Skeletal muscle tissue (tissue), 4 donors: ENCODE measurements around the gene HNRNPA3. TPM values are rescaled to one million over a fixed set of nuclear protein-coding genes. Genes with fewer than 3 reads are reported as not detected.
"Not testable (repeated sequence)": the region's sequence is repeated elsewhere in the genome, so short reads cannot be mapped to it uniquely, and the experiment has no call there.

Experiments
- H3K27ac ChIP-seq: one replicate; pipeline ENCODE4 v1.7.0; 2013; ENCODE audit warnings: mild to moderate bottlenecking, low read depth, low read length, inconsistent platforms
- H3K27me3 ChIP-seq, 3 donors: one replicate each; pipeline ENCODE4 v1.7.0; 2013; ENCODE audit warnings: low read length in 3 of 3; ENCODE audit not compliant: control insufficient read depth in 3 of 3, insufficient read depth in 3 of 3
- H3K36me3 ChIP-seq, 3 donors: one replicate each; pipeline ENCODE4 v1.7.0; 2013; ENCODE audit warnings: low read length in 3 of 3; ENCODE audit not compliant: control insufficient read depth in 3 of 3, insufficient read depth in 3 of 3
- H3K4me1 ChIP-seq, 3 donors: one replicate each; pipeline ENCODE4 v1.7.0; 2013; ENCODE audit warnings: low read length in 3 of 3, mild to moderate bottlenecking in 3 of 3; ENCODE audit not compliant: control insufficient read depth in 3 of 3, insufficient read depth in 3 of 3
- H3K4me3 ChIP-seq, 3 donors: one replicate each; pipeline ENCODE4 v1.7.0; 2013; ENCODE audit warnings: low read length in 3 of 3
- H3K9ac ChIP-seq, 3 donors: one replicate each; pipeline ENCODE4 v1.7.0; 2013; ENCODE audit warnings: low read length in 3 of 3, mild to moderate bottlenecking in 3 of 3, moderate library complexity in 2 of 3, low read depth in 1 of 3
- H3K9me3 ChIP-seq, 3 donors: one replicate each; pipeline ENCODE4 v1.7.0; 2013; ENCODE audit warnings: low read length in 3 of 3; ENCODE audit not compliant: control insufficient read depth in 3 of 3
- total RNA-seq: library from RNA; depleted of rRNA; stranded (reverse); fragments of >200 nt; gene quantifications from one replicate; pipeline ENCODE4 v1.2.3, GENCODE V29; 2014
- donor health status: Osteomylitis.

HNRNPA3 gene
- total RNA-seq, 1 donor from 2014 or later, result 49.1 TPM

DNA sequence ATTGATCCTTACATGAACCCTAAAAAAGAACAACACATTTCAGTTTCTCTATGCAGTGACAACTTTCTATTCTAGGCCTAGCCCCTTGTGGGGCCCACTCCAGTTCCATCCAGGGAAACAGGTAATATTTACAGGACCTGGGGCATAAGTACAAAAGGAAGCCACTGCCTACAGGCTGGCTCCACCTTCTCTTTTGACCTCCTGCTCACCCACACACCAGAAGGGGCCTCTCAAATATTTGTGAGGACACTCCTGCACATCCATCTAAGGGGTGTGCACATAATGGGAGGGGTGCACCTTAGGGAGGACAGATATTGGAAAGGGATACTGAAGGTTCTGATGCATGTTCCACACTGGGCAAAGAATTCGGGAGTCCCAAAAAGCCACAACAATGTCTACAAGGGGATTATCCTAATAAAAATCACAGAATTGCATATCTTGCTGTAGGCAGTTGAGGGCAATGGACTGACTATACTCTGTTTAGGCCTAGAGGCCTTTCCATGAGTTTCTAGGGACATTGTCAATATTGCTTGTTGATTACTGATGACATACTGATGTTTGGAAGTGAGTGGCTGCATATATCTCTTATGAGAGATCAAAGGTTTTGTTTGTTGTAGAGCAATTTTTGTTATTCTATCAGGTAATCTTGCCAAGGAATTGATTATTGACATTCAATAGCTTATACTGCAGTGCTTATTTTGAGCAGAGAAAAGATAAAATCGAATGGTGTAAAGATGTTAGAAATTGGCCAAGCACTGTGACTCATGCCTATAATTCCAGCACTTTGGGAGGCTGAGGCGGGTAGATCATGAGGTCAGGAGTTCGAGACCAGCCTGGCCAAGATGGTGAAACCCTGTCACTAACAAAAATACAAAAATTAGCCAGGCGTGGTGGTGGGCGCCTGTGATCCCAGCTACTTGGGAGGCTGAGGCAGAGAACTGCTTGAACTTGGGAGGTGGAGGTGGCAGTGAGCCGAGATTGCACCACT lies 23.8 kb upstream of the HNRNPA3 start:
- Histone ChIP-seq H3K27me3 (no peaks in the 10 kb centered on the region), H3K4me1 (peaks cover 0 to 5% (median 0%) of the 10 kb centered on the region in 3 donors), H3K9me3 (no peaks in the 10 kb centered on the region), H3K36me3 (no peaks in the 10 kb centered on the region), H3K4me3 (no peak overlapping the region), H3K27ac (no peak overlapping the region), H3K9ac (no peak overlapping the region)

DNA sequence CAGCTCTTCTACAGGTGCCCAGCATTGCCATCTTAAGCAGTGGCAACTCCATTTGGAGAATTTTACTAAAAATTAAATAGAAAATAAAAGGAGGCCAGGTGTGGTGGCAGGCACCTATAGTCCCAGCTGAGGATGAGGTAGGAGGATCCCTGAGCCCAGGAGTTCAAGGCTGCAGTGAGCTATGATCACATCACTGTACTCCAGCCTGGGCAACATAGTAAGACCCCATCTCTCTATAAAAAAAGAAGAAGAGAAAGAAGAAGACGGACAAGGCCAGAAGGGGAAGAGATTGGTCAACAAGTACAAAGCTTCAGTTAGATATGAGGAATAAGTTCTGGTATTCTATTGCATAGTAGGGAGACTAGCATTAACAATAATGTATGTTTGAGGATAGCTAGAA lies 21.7 kb upstream of the HNRNPA3 start:
- H3K4me1 ChIP-seq, result peaks cover 0 to 5% (median 0%) of the 10 kb centered on the region in 3 donors
- no peak overlapping the region for H3K4me3 ChIP-seq
- no peaks in the 10 kb centered on the region for H3K36me3 ChIP-seq
- H3K27me3 ChIP-seq, result no peaks in the 10 kb centered on the region
- H3K9me3 ChIP-seq, result no peaks in the 10 kb centered on the region
- no peak overlapping the region for H3K9ac ChIP-seq
- no peak overlapping the region for H3K27ac ChIP-seq

DNA sequence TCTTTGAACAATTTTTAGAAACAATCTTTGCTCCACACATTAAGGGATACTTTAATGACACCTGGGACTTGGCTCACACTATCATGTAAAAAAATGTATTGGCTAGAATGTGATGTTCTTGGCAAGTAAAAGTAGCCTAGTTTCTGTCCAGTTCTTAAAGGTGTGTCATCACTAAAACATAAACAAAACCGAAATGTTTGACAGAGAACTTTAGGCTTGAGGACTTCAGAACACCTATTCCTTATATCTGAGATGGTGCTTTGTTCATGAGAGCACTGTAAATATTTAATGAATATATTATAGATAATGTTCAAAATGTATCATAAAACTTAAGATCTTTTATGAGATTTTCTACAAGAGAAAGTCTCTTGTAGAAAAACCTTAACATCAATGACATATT lies 19.8 kb upstream of the HNRNPA3 start:
- no peak overlapping the region for H3K9ac ChIP-seq
- no peak overlapping the region for H3K27ac ChIP-seq
- no peaks in the 10 kb centered on the region for H3K27me3 ChIP-seq
- H3K9me3 ChIP-seq, result no peaks in the 10 kb centered on the region
- no peaks in the 10 kb centered on the region for H3K36me3 ChIP-seq
- peaks cover 0 to 1% (median 0%) of the 10 kb centered on the region in 3 donors for H3K4me1 ChIP-seq
- H3K4me3 ChIP-seq, result no peak overlapping the region

DNA sequence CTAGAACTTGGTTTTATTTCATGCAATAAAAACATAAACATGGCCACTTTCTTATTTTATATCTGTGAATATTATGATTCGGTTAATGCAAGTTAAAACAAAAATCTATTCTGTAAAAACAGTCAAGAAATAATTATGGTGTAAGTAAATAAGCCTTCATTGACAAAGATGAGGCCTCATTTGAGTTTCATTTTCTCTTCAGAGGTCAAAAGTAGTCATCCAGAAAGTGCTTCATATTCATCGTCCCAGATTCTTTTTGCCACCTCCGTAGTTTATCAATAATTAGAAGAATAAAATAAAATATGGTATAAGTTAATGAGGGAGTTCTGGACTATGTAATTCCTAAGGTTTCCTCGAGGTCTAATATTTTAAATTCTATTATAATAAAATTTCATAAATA lies 19.4 kb upstream of the HNRNPA3 start:
- Histone ChIP-seq H3K9ac (no peak overlapping the region), H3K4me3 (no peak overlapping the region), H3K9me3 (no peaks in the 10 kb centered on the region), H3K36me3 (no peaks in the 10 kb centered on the region), H3K27ac (no peak overlapping the region), H3K4me1 (no peaks in the 10 kb centered on the region), H3K27me3 (no peaks in the 10 kb centered on the region)

DNA sequence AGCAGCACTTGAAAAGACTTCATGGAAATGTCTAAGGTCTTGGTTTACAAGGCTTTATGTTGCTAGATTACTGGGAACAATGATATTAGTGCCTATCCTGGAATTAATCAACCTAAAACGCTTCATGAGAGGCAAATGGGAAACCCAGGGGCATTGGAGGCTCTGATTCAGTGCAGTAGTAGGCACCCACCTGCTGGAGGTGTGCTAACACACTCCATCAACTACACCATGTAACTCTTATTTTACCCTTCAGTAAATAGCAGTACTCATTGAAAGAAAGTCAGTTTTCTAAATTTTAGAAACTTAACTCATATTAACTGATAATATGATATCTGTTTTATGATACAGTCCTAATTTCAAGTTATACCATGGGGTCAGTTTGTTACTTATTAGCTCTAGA lies 17.4 kb upstream of the HNRNPA3 start:
- Histone ChIP-seq H3K9ac (no peak overlapping the region), H3K27ac (no peak overlapping the region), H3K4me3 (no peak overlapping the region), H3K9me3 (no peaks in the 10 kb centered on the region), H3K36me3 (no peaks in the 10 kb centered on the region), H3K27me3 (no peaks in the 10 kb centered on the region), H3K4me1 (no peaks in the 10 kb centered on the region)

DNA sequence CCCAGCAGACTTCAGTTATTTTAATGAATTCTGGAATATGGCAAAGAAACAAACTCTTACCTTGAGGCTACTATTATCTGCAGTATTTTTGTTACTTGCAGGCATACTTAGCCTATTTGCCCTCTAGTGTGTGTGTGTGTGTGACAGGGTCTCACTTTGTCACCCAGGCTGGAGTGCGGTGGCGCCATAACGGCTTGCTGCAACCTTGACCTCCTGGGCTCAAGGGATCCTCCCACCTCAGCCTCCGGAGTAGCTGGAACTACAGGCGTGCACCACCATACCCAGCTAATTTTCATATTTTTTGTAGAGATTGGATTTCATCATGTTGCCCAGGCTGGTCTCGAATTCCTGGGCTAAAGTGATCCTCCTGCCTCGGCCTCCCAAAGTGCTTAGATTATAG lies 12.2 kb upstream of the HNRNPA3 start:
- not testable (repeated sequence) for H3K27ac ChIP-seq, H3K4me3 ChIP-seq, H3K27me3 ChIP-seq, H3K9me3 ChIP-seq, H3K4me1 ChIP-seq, H3K36me3 ChIP-seq, H3K9ac ChIP-seq

DNA sequence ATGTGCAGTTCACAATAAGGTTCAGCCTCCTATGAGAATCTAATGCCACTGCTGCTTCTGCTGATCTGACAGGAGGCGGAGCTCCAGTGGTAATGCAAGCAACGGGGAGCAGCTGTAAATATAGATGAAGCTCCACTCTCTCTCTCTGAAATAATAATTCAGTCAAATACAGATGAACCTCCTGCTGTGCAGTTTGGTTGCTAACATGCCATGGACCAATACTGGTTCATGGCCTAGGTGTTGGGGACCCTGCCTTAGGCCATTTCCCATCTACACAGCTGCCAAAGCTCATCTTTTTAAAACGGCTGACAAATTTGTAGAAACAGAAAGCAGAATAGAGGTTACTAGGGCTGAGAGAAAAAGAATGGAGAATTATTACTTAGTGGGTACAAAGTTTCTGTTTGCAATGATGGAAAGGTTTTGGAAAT lies 10.7 kb upstream of the HNRNPA3 start:
- no peak overlapping the region for H3K9ac ChIP-seq
- no peak overlapping the region for H3K4me3 ChIP-seq
- no peaks in the 10 kb centered on the region for H3K27me3 ChIP-seq
- H3K9me3 ChIP-seq, result no peaks in the 10 kb centered on the region
- no peak overlapping the region for H3K27ac ChIP-seq
- no peaks in the 10 kb centered on the region for H3K4me1 ChIP-seq
- no peaks in the 10 kb centered on the region for H3K36me3 ChIP-seq

DNA sequence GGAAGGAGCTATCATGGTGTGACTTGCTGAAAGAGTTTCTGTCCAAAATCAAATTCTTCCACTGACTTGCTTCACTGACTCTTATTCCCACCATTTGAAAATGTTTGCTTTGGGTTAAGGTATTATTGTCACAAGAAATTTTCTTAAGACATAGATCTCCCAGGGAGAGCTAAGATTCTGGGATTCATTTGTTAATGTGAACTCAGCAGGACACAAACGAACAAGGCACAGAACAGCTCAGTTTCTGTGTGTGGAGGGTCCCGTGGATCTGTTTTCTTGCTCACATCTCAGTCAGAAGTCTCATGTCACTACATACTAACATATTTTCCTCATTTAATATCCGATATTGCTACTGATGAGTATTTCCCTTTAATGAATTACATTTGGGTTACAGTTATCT lies 8.2 kb upstream of the HNRNPA3 start:
- Histone ChIP-seq H3K27me3 (no peaks in the 10 kb centered on the region), H3K27ac (no peak overlapping the region), H3K9me3 (no peaks in the 10 kb centered on the region), H3K4me3 (no peak overlapping the region), H3K36me3 (no peaks in the 10 kb centered on the region), H3K4me1 (no peaks in the 10 kb centered on the region), H3K9ac (no peak overlapping the region)

DNA sequence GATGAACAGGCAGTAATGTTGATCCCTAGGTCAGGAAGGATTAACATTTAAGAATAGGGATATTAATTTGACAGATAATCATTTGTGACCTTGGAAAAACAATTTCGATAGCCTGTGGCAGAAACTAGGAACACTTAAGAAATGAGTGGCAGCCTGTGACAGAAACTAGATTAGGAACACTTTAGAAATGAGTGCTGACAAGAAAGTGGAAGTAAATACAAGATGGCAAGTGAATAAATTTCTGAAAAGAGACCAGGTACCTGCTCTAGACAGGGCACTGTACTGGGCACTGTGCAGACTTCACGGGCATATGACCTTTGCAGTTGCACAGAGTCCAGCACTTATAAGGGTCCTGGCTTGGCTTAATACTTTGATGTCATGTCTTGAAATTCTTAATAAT lies 5.5 kb upstream of the HNRNPA3 start:
- Histone ChIP-seq H3K4me1 (peaks cover 8 to 15% (median 12%) of the 10 kb centered on the region in 3 donors), H3K9me3 (no peaks in the 10 kb centered on the region), H3K9ac (no peak overlapping the region), H3K27ac (no peak overlapping the region), H3K4me3 (no peak overlapping the region), H3K36me3 (no peaks in the 10 kb centered on the region), H3K27me3 (no peaks in the 10 kb centered on the region)

DNA sequence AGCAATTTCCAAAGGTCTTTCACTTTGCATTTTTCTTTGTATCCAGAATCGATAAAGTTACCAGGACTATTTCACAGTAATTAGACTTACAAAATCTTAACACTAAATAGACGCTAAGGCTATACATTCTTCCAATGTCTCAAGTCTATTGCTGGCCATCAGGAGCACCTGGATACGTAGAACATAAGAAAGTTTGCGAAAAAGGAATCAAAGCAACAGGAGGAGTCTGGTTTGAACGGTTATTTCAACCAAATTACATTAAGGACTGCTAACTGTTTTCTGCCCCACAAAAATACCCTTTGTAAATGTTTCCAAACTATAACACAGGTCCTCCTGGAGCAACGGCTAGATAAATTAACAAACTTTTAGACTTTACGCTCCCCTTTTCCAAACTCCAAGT lies 1.4 kb upstream of the HNRNPA3 start:
- Histone ChIP-seq H3K27ac (peak overlapping the region; percentile 100), H3K9me3 (no peaks in the 10 kb centered on the region), H3K4me3 (peak overlapping the region; percentile 78 to 85 (median 81)), H3K27me3 (no peaks in the 10 kb centered on the region), H3K36me3 (peaks cover 3 to 8% (median 3%) of the 10 kb centered on the region in 3 donors), H3K9ac (peak overlapping the region; percentile 90 to 98 (median 94)), H3K4me1 (peaks cover 22 to 31% (median 30%) of the 10 kb centered on the region in 3 donors)
